22Rv1 (cell line): ENCODE data around the gene CIDEB.
A peak's percentile ranks its signal among the peaks of the same experiment; 100 is the strongest.
"Not testable (repeated sequence)": the region's sequence is repeated elsewhere in the genome, so short reads cannot be mapped to it uniquely, and the experiment has no call there.

ENCODE experiments used
- ZFX ChIP-seq: fragments of 450-650 bp; IDR thresholded peaks from 2 replicates; pipeline ENCODE4 v1.6.1; 2017; ENCODE audit warnings: antibody characterized with exemption, borderline replicate concordance
- TF ChIP-seq, protein P1 (sequence below): fragments of 450-650 bp; IDR thresholded peaks from 2 replicates; pipeline ENCODE4 v1.5.1; 2017; ENCODE audit warnings: mild to moderate bottlenecking

DNA sequence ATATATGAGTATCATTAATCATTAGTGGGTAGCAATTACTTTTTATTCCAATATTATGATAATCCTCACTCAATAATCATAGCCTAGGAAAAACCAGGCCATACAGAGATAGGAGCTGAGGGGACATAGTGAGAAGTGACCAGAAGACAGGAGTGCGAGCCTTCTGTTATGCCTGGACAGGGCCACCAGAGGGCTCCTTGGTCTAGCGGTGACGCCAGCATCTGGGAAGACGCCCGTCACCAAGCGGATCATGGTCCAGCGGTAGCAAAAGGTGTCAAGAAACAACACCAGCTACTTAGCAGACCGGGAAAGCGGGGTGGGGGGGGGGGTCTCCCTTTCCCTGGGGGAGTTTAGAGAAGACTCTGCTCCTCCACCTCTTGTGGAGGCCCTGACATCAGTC is 20.1 kb upstream of the CIDEB start:
- TF ChIP-seq, protein P1, sequence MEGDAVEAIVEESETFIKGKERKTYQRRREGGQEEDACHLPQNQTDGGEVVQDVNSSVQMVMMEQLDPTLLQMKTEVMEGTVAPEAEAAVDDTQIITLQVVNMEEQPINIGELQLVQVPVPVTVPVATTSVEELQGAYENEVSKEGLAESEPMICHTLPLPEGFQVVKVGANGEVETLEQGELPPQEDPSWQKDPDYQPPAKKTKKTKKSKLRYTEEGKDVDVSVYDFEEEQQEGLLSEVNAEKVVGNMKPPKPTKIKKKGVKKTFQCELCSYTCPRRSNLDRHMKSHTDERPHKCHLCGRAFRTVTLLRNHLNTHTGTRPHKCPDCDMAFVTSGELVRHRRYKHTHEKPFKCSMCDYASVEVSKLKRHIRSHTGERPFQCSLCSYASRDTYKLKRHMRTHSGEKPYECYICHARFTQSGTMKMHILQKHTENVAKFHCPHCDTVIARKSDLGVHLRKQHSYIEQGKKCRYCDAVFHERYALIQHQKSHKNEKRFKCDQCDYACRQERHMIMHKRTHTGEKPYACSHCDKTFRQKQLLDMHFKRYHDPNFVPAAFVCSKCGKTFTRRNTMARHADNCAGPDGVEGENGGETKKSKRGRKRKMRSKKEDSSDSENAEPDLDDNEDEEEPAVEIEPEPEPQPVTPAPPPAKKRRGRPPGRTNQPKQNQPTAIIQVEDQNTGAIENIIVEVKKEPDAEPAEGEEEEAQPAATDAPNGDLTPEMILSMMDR, result peak; percentile 75
- TF ChIP-seq ZFX, result not testable (repeated sequence)
